Adrenal gland (tissue), 12 donors: ENCODE data around the gene YAF2. TPM values are rescaled to one million over a fixed set of nuclear protein-coding genes. Genes with fewer than 3 reads are reported as not detected.

ENCODE experiments used
- DNase-seq, 7 donors: peaks; one replicate each; pipeline ENCODE4 v3.0.0-alpha.2; 2019 to 2020
- H3K27ac ChIP-seq, 5 donors: fragments of 200-600 bp; sonication (generic) in 4 of 5; 1 replicate in 3 of 5; 2 replicates in 2 of 5; pipeline versions ENCODE4 v1.5.1 to v1.8.0; 2016 to 2020; ENCODE audit warnings: mild to moderate bottlenecking in 1 of 5
- H3K27me3 ChIP-seq: fragments of 200-600 bp; 2 replicates; pipeline ENCODE4 v1.8.0; 2021
- H3K36me3 ChIP-seq, 2 donors: fragments of 200-600 bp; replicated peaks in 1 of 2; 1 replicate in 1 of 2; 2 replicates in 1 of 2; pipeline versions ENCODE4 v1.5.1 to v1.8.0; 2018 to 2022
- H3K4me1 ChIP-seq, 2 donors: fragments of 200-600 bp; replicated peaks in 1 of 2; 1 replicate in 1 of 2; 2 replicates in 1 of 2; pipeline versions ENCODE4 v1.5.1 to v1.8.0; 2018 to 2021
- H3K4me3 ChIP-seq, 4 donors: fragments of 200-600 bp; sonication (generic) in 3 of 4; one replicate each; pipeline ENCODE4 v1.5.1; 2016 to 2018
- H3K9me3 ChIP-seq, 3 donors: fragments of 200-600 bp; sonication (generic) in 1 of 3; replicated peaks in 1 of 3; 1 replicate in 2 of 3; 2 replicates in 1 of 3; pipeline versions ENCODE4 v1.5.1 to v1.8.0; 2016 to 2021
- POLR2A ChIP-seq, 2 donors: fragments of 450-650 bp; IDR thresholded peaks; one replicate each; pipeline ENCODE4 v1.6.1; 2017; ENCODE audit warnings: antibody characterized with exemption in 2 of 2, mild to moderate bottlenecking in 2 of 2, moderate library complexity in 1 of 2
- WGBS, 4 donors: extraction: QIAGEN DNeasy Blood & Tissue Kit in 2 of 4; methylation state at CpG; one replicate each; pipeline versions ENCODE4 v1.1.5 to v1.1.7; 2013 to 2017; 5-methylcytosine and 5-hydroxymethylcytosine counted together
- intact Hi-C, 2 donors: fragments of 100-400 bp; cut with DNase I; formaldehyde crosslinking; loops; one replicate each; pipeline versions ENCODE4 v1.14.1 to v1.15.0; 2022 to 2023
- polyA plus RNA-seq, 3 donors: library from polyadenylated mRNA; stranded (reverse); fragments of 200-250 nt in 2 of 3; fragments of 350-450 nt in 1 of 3; fragmentation: Illumina TruSeq in 1 of 3; extraction: RNeasy Lipid Tissue Mini Kit (QIAGEN cat#74804) in 1 of 3; gene quantifications; one replicate each; pipeline ENCODE4 v1.2.3, GENCODE V29; 2013 to 2014
- total RNA-seq, 9 donors: library from RNA; depleted of rRNA in 4 of 9; stranded (reverse); fragments of >200 nt in 4 of 9; fragments of 120-200 nt in 1 of 9; fragmentation: NEBNext Ultra II Directional in 1 of 9; extraction: Animal tissue kit (Norgen Biotek cat#: 25700) in 1 of 9; gene quantifications; one replicate each; pipeline versions ENCODE4 v1.1.0 to v1.2.4, GENCODE V29; 2013 to 2023
- TF ChIP-seq, protein P1 (sequence below), 6 experiments: fragments of 450-650 bp in 4 of 6; fragments of 200-600 bp in 2 of 6; sonication (generic) in 1 of 6; IDR thresholded peaks; 1 replicate in 5 of 6; 2 replicates in 1 of 6; pipeline versions ENCODE4 v1.5.1 to v1.8.0; 2016 to 2021; ENCODE audit warnings: antibody characterized with exemption in 6 of 6, mild to moderate bottlenecking in 2 of 6, moderate library complexity in 1 of 6
- donor health status: healthy with polysubstance abuse.
- donor health status: Bipolar disorder and iron deficiency.
- donor health status: DM: yes; HTN: yes; CAD: no.
- donor health status: DM: no; HTN: no; CAD: no.
- donor health status: DM: no; HTN: no; CAD: no.
- donor health status: DM: yes; HTN: yes; CAD: no.

The YAF2 gene
- total and polyA plus RNA-seq, 12 donors = 10.4 to 39.2 (median 24.6) TPM

DNA sequence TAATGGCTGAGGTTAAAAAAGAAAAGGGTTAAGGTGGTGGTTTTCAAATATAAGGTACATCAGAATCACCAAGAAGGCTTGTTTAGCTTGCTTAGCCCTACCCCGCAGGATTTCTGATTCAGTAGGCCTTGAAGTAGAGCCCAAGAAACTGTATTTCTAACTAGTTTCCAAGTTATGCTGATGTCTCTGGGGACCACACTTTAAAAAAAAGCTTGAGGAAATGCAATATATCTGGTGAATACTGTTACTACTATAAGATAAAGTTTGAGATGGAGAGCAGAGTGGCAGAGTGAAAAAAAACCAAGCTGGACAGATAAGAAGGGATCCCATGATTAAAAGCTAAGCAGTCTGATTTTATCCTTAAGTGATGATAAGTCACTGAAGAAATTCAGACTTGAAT is 75.1 kb downstream of the YAF2 start:
- Histone ChIP-seq H3K4me1 (peaks cover 0 to 17% of the 10 kb centered on the region in 2 donors), H3K9me3 (no peaks in the 10 kb centered on the region), H3K27me3 (no peaks in the 10 kb centered on the region), H3K36me3 (peaks cover 0 to 5% of the 10 kb centered on the region in 2 donors), H3K4me3 (no peak overlapping the region), H3K27ac (no peak overlapping the region)
- TF ChIP-seq, protein P1, sequence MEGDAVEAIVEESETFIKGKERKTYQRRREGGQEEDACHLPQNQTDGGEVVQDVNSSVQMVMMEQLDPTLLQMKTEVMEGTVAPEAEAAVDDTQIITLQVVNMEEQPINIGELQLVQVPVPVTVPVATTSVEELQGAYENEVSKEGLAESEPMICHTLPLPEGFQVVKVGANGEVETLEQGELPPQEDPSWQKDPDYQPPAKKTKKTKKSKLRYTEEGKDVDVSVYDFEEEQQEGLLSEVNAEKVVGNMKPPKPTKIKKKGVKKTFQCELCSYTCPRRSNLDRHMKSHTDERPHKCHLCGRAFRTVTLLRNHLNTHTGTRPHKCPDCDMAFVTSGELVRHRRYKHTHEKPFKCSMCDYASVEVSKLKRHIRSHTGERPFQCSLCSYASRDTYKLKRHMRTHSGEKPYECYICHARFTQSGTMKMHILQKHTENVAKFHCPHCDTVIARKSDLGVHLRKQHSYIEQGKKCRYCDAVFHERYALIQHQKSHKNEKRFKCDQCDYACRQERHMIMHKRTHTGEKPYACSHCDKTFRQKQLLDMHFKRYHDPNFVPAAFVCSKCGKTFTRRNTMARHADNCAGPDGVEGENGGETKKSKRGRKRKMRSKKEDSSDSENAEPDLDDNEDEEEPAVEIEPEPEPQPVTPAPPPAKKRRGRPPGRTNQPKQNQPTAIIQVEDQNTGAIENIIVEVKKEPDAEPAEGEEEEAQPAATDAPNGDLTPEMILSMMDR (IDR thresholded peaks at IDR 0.05) = no peak
- TF ChIP-seq POLR2A (IDR thresholded peaks at IDR 0.05) = no peak
- 48 to 83% (median 71%) methylated on average over 1 of the region's 1 CpG for WGBS, 4 donors
- DNase-seq = no peak
- intact Hi-C loops = no loop called here

- no peak overlapping the region for H3K27ac ChIP-seq
- no peaks in the 10 kb centered on the region for H3K9me3 ChIP-seq
- H3K27me3 ChIP-seq = no peaks in the 10 kb centered on the region
- intact Hi-C loops = no loop called here
- no peak overlapping the region for H3K4me3 ChIP-seq
- H3K4me1 ChIP-seq = peaks cover 0 to 17% of the 10 kb centered on the region in 2 donors
- TF ChIP-seq, protein P1 (IDR thresholded peaks at IDR 0.05) = no peak
- no peak for TF ChIP-seq POLR2A (IDR thresholded peaks at IDR 0.05)
- peaks cover 0 to 5% of the 10 kb centered on the region in 2 donors for H3K36me3 ChIP-seq
- DNase-seq = no peak
These were observed 75.9 kb downstream of the YAF2 start for GRCh38 chr12:42162193-42162592.

DNA sequence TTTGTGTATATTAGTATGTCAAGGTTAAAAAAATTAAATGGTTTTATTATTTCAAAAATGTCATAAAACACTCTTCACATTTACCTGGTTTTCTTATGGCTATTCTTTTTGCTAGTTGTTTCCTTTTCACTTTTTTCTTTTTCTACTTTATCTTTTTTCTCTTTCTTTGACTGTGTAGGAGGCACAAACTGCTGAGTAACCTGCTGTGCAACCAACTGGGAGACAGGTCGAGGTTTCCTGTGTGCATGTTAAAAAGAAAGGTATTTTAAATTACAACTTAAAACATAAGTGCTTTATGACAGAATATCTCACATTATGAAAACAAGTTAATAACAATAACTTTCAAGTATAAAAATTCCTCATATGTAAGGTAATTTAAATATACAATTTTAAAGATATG is 76.5 kb downstream of the YAF2 start:
- intact Hi-C loops = no loop called here
- WGBS, 4 donors = 86 to 91% (median 87%) methylated on average over 1 of the region's 1 CpG

GRCh38 chr12:42156232-42156631 is 81.8 kb downstream of the YAF2 start:
- Histone ChIP-seq H3K27ac (no peak overlapping the region), H3K4me3 (no peak overlapping the region), H3K9me3 (no peaks in the 10 kb centered on the region), H3K4me1 (no peaks in the 10 kb centered on the region), H3K36me3 (peaks cover 0 to 4% of the 10 kb centered on the region in 2 donors), H3K27me3 (no peaks in the 10 kb centered on the region)
- 65 to 90% (median 80%) methylated on average over 2 of the region's 2 CpGs for WGBS, 4 donors
- no peak for DNase-seq
- intact Hi-C loops = no loop called here
- TF ChIP-seq, protein P1 (IDR thresholded peaks at IDR 0.05) = no peak
- no peak for TF ChIP-seq POLR2A (IDR thresholded peaks at IDR 0.05)

More for the DNA sequence above, 76.5 kb downstream of the YAF2 start:
- no peak for TF ChIP-seq POLR2A (IDR thresholded peaks at IDR 0.05)
- TF ChIP-seq, protein P1 (IDR thresholded peaks at IDR 0.05) = no peak
- H3K27me3 ChIP-seq = no peaks in the 10 kb centered on the region
- no peak overlapping the region for H3K27ac ChIP-seq
- peaks cover 0 to 17% of the 10 kb centered on the region in 2 donors for H3K4me1 ChIP-seq
- H3K9me3 ChIP-seq = no peaks in the 10 kb centered on the region
- peaks cover 0 to 5% of the 10 kb centered on the region in 2 donors for H3K36me3 ChIP-seq
- H3K4me3 ChIP-seq = no peak overlapping the region
- no peak for DNase-seq
